Measurements from ENCODE around the gene PRUNE1. TPM values are rescaled to one million over a fixed set of nuclear protein-coding genes. Genes with fewer than 3 reads are reported as not detected.

Gene PRUNE1
- total and polyA plus RNA-seq, 11 donors: 15.1 to 65.3 (median 39.8) TPM

- DNase-seq (no peak), ATAC-seq (no peak)
- Histone ChIP-seq H3K27me3 (no peaks in the 10 kb centered on the region), H3K27ac (peak overlapping the region in 1 of 12 donors; percentile 64), H3K4me1 (peaks cover 6 to 71% (median 35%) of the 10 kb centered on the region in 12 donors), H3K9me3 (no peaks in the 10 kb centered on the region), H3K4me3 (no peak overlapping the region), H3K36me3 (peaks cover 0 to 62% (median 57%) of the 10 kb centered on the region in 9 donors)
- no peak for TF ChIP-seq CTCF (IDR thresholded peaks at IDR 0.05)
- no peak for TF ChIP-seq POLR2A (IDR thresholded peaks at IDR 0.05)
- intact Hi-C loops (cut with DNase I): no loop called here
- WGBS, 4 donors: 51 to 68% (median 62%) methylated on average over 4 of the region's 4 CpGs
Observed at GRCh38 chr1:151001602-151002001, 6.6 kb upstream of the PRUNE1 start.

GRCh38 chr1:151002051-151002450 is 6.2 kb upstream of the PRUNE1 start:
- no peaks in the 10 kb centered on the region for H3K9me3 ChIP-seq
- 58 to 66% (median 62%) methylated on average over 2 to 3 of the region's 3 CpGs for WGBS, 4 donors
- H3K27ac ChIP-seq: peak overlapping the region in 4 of 12 donors; percentile 7 to 64 (median 34)
- intact Hi-C loops (cut with DNase I): no loop called here
- H3K4me3 ChIP-seq: no peak overlapping the region
- H3K36me3 ChIP-seq: peaks cover 0 to 57% (median 54%) of the 10 kb centered on the region in 9 donors
- no peaks in the 10 kb centered on the region for H3K27me3 ChIP-seq
- H3K4me1 ChIP-seq: peaks cover 7 to 75% (median 38%) of the 10 kb centered on the region in 12 donors
- DNase-seq (no peak), ATAC-seq (no peak)
- TF ChIP-seq CTCF (IDR thresholded peaks at IDR 0.05) (no peak), POLR2A (IDR thresholded peaks at IDR 0.05) (no peak)

GRCh38 chr1:151002611-151003010 is 5.6 kb upstream of the PRUNE1 start:
- DNase-seq: no peak
- intact Hi-C loops (cut with DNase I): no loop called here
- peaks cover 12 to 81% (median 43%) of the 10 kb centered on the region in 12 donors for H3K4me1 ChIP-seq
- WGBS, 4 donors: 47 to 66% (median 54%) methylated on average over 2 of the region's 2 CpGs
- peak overlapping the region in 7 of 12 donors; percentile 11 to 64 (median 52) for H3K27ac ChIP-seq
- peaks cover 0 to 52% (median 48%) of the 10 kb centered on the region in 9 donors for H3K36me3 ChIP-seq
- ATAC-seq: no peak
- H3K9me3 ChIP-seq: no peaks in the 10 kb centered on the region
- no peak for TF ChIP-seq CTCF (IDR thresholded peaks at IDR 0.05)
- TF ChIP-seq POLR2A (IDR thresholded peaks at IDR 0.05): no peak
- H3K4me3 ChIP-seq: peak overlapping the region in 4 of 12 donors; percentile 55 to 82 (median 72)
- H3K27me3 ChIP-seq: no peaks in the 10 kb centered on the region

GRCh38 chr1:151003180-151003579 is 5.1 kb upstream of the PRUNE1 start:
- peak overlapping the region in 11 of 12 donors; percentile 6 to 64 (median 49) for H3K27ac ChIP-seq
- H3K27me3 ChIP-seq: no peaks in the 10 kb centered on the region
- no peaks in the 10 kb centered on the region for H3K9me3 ChIP-seq
- intact Hi-C loops (cut with DNase I): no loop called here
- H3K4me3 ChIP-seq: peak overlapping the region in 9 of 12 donors; percentile 55 to 84 (median 73)
- peaks cover 0 to 46% (median 42%) of the 10 kb centered on the region in 9 donors for H3K36me3 ChIP-seq
- TF ChIP-seq POLR2A (IDR thresholded peaks at IDR 0.05) (no peak), CTCF (IDR thresholded peaks at IDR 0.05) (no peak)
- DNase-seq (no peak), ATAC-seq (no peak)
- H3K4me1 ChIP-seq: peaks cover 12 to 86% (median 48%) of the 10 kb centered on the region in 12 donors
